ENCODE measurements around the gene GAS7.

GRCh38 chr17:10116753-10117420 is 81.5 kb downstream of the GAS7 start:
- TF ChIP-seq POLR2A (IDR thresholded peaks at IDR 0.05; ENCODE audit: low read length) (no peak), GATA1 (IDR thresholded peaks at IDR 0.05; ENCODE audit: low read depth, low read length) (no peak)
